ENCODE results near the gene SMIM14.
"Not testable (repeated sequence)": the region's sequence is repeated elsewhere in the genome, so short reads cannot be mapped to it uniquely, and the experiment has no call there.

SMIM14 gene

DNA sequence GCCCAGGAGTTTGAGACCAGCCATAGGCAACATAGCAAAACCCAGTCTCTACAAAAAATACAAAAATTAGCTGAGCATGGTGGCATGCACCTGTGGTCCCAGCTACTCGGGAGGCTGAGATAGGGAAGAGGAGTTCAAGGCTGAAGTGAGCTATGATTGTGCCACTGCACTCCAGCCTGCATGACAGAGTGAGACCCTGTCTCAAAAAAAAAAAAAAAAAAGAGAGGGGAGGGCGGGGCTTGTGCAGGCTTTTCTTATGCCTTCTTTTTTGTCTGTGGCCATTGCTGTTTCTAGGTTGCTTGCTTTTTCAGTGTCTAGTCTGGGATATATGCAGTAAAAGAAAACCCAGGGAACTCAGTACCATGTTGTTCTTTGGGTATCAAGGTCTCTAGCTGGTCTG lies 42.3 kb upstream of the SMIM14 start:
- not testable (repeated sequence) for H3K18ac ChIP-seq (ENCODE audit: low read depth in 1 of 2, low read length in 2 of 2); H2BK15ac ChIP-seq (ENCODE audit: low read depth, poor library complexity, severe bottlenecking); H3K23ac ChIP-seq (ENCODE audit: low read length in 2 of 2); H4K91ac ChIP-seq (ENCODE audit: low read length); H3K27me3 ChIP-seq (ENCODE audit: control insufficient read depth in 1 of 2, insufficient read depth in 1 of 2, low read length in 2 of 2); H2BK5ac ChIP-seq (ENCODE audit: low read depth, low read length, poor library complexity, severe bottlenecking); H3K9me3 ChIP-seq (ENCODE audit: control insufficient read depth, low read length); H3K79me1 ChIP-seq (replicated peaks; ENCODE audit: low read length, poor library complexity, severe bottlenecking); H2BK12ac ChIP-seq (ENCODE audit: low read length in 2 of 2); H3K4me1 ChIP-seq (ENCODE audit: control insufficient read depth, insufficient read depth, low read depth, low read length); H3K4me3 ChIP-seq (ENCODE audit: insufficient read depth in 1 of 2, low read depth in 1 of 2, low read length in 2 of 2); H2BK120ac ChIP-seq (ENCODE audit: low read depth, low read length); H3K9ac ChIP-seq (ENCODE audit: low read length); H3K4ac ChIP-seq (ENCODE audit: low read depth in 1 of 2, low read length in 2 of 2); H3K4me2 ChIP-seq (ENCODE audit: low read length, poor library complexity, severe bottlenecking); H3K14ac ChIP-seq (ENCODE audit: low read length in 2 of 2); H3K36me3 ChIP-seq (ENCODE audit: control insufficient read depth in 1 of 2, insufficient read depth in 2 of 2, low read depth in 1 of 2, low read length in 2 of 2); DNase-seq; H2AK5ac ChIP-seq (ENCODE audit: low read length, severe bottlenecking); H4K8ac ChIP-seq (ENCODE audit: low read length); H3K27ac ChIP-seq (ENCODE audit: low read length, poor library complexity, severe bottlenecking); H2AFZ ChIP-seq (ENCODE audit: low read depth, low read length)
- 92% methylated on average over 2 of the region's 2 CpGs for WGBS

DNA sequence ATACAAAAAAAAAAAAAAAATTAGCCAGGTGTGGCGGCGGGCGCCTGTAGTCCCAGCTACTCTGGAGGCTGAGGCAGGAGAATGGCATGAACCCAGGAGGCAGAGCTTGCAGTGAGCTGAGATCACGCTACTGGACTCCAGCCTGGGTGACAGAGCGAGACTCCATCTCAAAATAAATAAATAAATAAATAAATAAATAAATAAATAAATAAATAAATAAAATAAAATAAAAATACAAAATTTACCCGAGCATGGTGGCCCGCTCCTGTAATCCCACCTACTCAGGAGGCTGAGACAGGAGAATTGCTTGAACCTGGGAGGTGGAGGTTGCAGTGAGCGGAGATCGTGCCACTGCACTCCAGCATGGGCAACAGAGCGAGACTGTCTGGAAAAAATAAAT lies 37.0 kb upstream of the SMIM14 start:
- not testable (repeated sequence) for DNase-seq; H3K14ac ChIP-seq (ENCODE audit: low read length in 2 of 2); H3K9ac ChIP-seq (ENCODE audit: low read length); H2BK5ac ChIP-seq (ENCODE audit: low read depth, low read length, poor library complexity, severe bottlenecking); H3K4ac ChIP-seq (ENCODE audit: low read depth in 1 of 2, low read length in 2 of 2); H3K18ac ChIP-seq (ENCODE audit: low read depth in 1 of 2, low read length in 2 of 2); H2BK15ac ChIP-seq (ENCODE audit: low read depth, poor library complexity, severe bottlenecking); H3K27ac ChIP-seq (ENCODE audit: low read length, poor library complexity, severe bottlenecking); H2BK120ac ChIP-seq (ENCODE audit: low read depth, low read length); H3K36me3 ChIP-seq (ENCODE audit: control insufficient read depth in 1 of 2, insufficient read depth in 2 of 2, low read depth in 1 of 2, low read length in 2 of 2); H3K79me1 ChIP-seq (replicated peaks; ENCODE audit: low read length, poor library complexity, severe bottlenecking); H3K4me3 ChIP-seq (ENCODE audit: insufficient read depth in 1 of 2, low read depth in 1 of 2, low read length in 2 of 2); H3K4me1 ChIP-seq (ENCODE audit: control insufficient read depth, insufficient read depth, low read depth, low read length); H3K27me3 ChIP-seq (ENCODE audit: control insufficient read depth in 1 of 2, insufficient read depth in 1 of 2, low read length in 2 of 2); H2BK12ac ChIP-seq (ENCODE audit: low read length in 2 of 2); H3K23ac ChIP-seq (ENCODE audit: low read length in 2 of 2); H3K9me3 ChIP-seq (ENCODE audit: control insufficient read depth, low read length); H4K8ac ChIP-seq (ENCODE audit: low read length); H4K91ac ChIP-seq (ENCODE audit: low read length); H2AFZ ChIP-seq (ENCODE audit: low read depth, low read length); H3K4me2 ChIP-seq (ENCODE audit: low read length, poor library complexity, severe bottlenecking); H2AK5ac ChIP-seq (ENCODE audit: low read length, severe bottlenecking)
- WGBS: 98% methylated on average over 5 of the region's 10 CpGs

DNA sequence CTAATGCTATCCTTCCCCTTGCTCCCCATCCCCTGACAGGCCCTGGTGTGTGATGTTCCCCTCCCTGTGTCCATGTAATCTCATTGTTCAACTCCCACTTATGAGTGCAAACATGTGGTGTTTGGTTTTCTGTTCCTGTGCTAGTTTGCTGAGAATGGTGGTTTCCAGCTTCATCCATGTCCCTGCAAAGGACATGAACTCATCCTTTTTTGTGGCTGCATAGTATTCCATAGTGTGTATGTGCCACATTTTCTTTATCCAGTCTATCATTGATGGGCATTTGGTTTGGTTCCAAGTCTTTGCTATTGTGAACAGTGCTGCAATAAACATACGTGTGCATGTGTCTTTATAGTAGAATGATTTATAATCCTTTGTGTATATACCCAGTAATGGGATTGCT lies 31.6 kb upstream of the SMIM14 start:
- H3K27me3 ChIP-seq (ENCODE audit: control insufficient read depth in 1 of 2, insufficient read depth in 1 of 2, low read length in 2 of 2); H3K9ac ChIP-seq (ENCODE audit: low read length); H2BK12ac ChIP-seq (ENCODE audit: low read length in 2 of 2); H2BK5ac ChIP-seq (ENCODE audit: low read depth, low read length, poor library complexity, severe bottlenecking); H3K27ac ChIP-seq (ENCODE audit: low read length, poor library complexity, severe bottlenecking); H3K4me3 ChIP-seq (ENCODE audit: insufficient read depth in 1 of 2, low read depth in 1 of 2, low read length in 2 of 2); H4K91ac ChIP-seq (ENCODE audit: low read length); H3K79me1 ChIP-seq (replicated peaks; ENCODE audit: low read length, poor library complexity, severe bottlenecking); H4K8ac ChIP-seq (ENCODE audit: low read length); H3K9me3 ChIP-seq (ENCODE audit: control insufficient read depth, low read length); H2AK5ac ChIP-seq (ENCODE audit: low read length, severe bottlenecking); H2AFZ ChIP-seq (ENCODE audit: low read depth, low read length); H2BK15ac ChIP-seq (ENCODE audit: low read depth, poor library complexity, severe bottlenecking); H2BK120ac ChIP-seq (ENCODE audit: low read depth, low read length); H3K18ac ChIP-seq (ENCODE audit: low read depth in 1 of 2, low read length in 2 of 2); H3K23ac ChIP-seq (ENCODE audit: low read length in 2 of 2); H3K14ac ChIP-seq (ENCODE audit: low read length in 2 of 2); H3K36me3 ChIP-seq (ENCODE audit: control insufficient read depth in 1 of 2, insufficient read depth in 2 of 2, low read depth in 1 of 2, low read length in 2 of 2); H3K4me2 ChIP-seq (ENCODE audit: low read length, poor library complexity, severe bottlenecking); H3K4me1 ChIP-seq (ENCODE audit: control insufficient read depth, insufficient read depth, low read depth, low read length); H3K4ac ChIP-seq (ENCODE audit: low read depth in 1 of 2, low read length in 2 of 2); DNase-seq: not testable (repeated sequence)
- no CpG with 5 or more reads among the region's 1 CpG for WGBS

DNA sequence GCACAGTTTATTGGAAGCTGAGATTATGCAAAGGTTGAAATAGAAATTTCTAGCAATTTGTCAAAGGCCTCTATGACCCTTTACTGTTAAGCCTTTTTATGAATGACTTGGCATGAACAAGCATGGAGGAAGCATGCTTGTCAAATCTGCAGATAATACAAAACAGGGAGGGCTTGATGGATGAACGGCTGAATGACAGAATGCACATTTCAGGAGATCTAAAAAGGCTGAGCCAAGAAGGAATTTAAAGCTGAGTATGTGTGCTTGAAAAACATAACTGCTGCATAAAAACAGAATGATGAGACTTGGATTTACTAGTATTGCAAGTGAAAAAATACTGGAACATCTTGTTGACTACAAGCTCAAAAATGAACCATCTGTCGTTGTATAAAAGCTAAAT lies 30.2 kb upstream of the SMIM14 start:
- Histone ChIP-seq H3K4ac (ENCODE audit: low read depth in 1 of 2, low read length in 2 of 2) (no peak overlapping the region), H2BK120ac (ENCODE audit: low read depth, low read length) (no peak overlapping the region), H4K91ac (ENCODE audit: low read length) (no peak overlapping the region), H3K27me3 (ENCODE audit: control insufficient read depth in 1 of 2, insufficient read depth in 1 of 2, low read length in 2 of 2) (no peaks in the 10 kb centered on the region), H3K18ac (ENCODE audit: low read depth in 1 of 2, low read length in 2 of 2) (no peak overlapping the region), H3K9me3 (ENCODE audit: control insufficient read depth, low read length) (no peaks in the 10 kb centered on the region), H3K36me3 (ENCODE audit: control insufficient read depth in 1 of 2, insufficient read depth in 2 of 2, low read depth in 1 of 2, low read length in 2 of 2) (no peaks in the 10 kb centered on the region), H2BK12ac (ENCODE audit: low read length in 2 of 2) (no peak overlapping the region), H3K9ac (ENCODE audit: low read length) (no peak overlapping the region), H2BK15ac (ENCODE audit: low read depth, poor library complexity, severe bottlenecking) (no peak overlapping the region), H2BK5ac (ENCODE audit: low read depth, low read length, poor library complexity, severe bottlenecking) (no peak overlapping the region), H3K23ac (ENCODE audit: low read length in 2 of 2) (no peak overlapping the region), H3K14ac (ENCODE audit: low read length in 2 of 2) (no peak overlapping the region), H4K8ac (ENCODE audit: low read length) (no peak overlapping the region), H3K4me1 (ENCODE audit: control insufficient read depth, insufficient read depth, low read depth, low read length) (peaks cover 3% of the 10 kb centered on the region), H3K27ac (ENCODE audit: low read length, poor library complexity, severe bottlenecking) (no peak overlapping the region), H2AFZ (ENCODE audit: low read depth, low read length) (no peak overlapping the region), H2AK5ac (ENCODE audit: low read length, severe bottlenecking) (no peak overlapping the region), H3K4me3 (ENCODE audit: insufficient read depth in 1 of 2, low read depth in 1 of 2, low read length in 2 of 2) (no peak overlapping the region), H3K4me2 (ENCODE audit: low read length, poor library complexity, severe bottlenecking) (no peak overlapping the region), H3K79me1 (replicated peaks; ENCODE audit: low read length, poor library complexity, severe bottlenecking) (no peaks in the 10 kb centered on the region)
- WGBS: 98% methylated on average over 2 of the region's 2 CpGs
- no peak for DNase-seq

All from mesenchymal stem cell (in vitro differentiated cells and primary cell).